GM08714 (cell line): ENCODE data around the gene AKAP13.

Experiments
- H3K4me3 ChIP-seq: fragments of 200-500 bp; sonication (Bioruptor generic); 2 replicates; pipeline ENCODE4 v1.5.1; 2014; ENCODE audit warnings: mild to moderate bottlenecking, low read length, inconsistent platforms
- ZNF274 ChIP-seq: IDR thresholded peaks from 2 replicates; pipeline ENCODE4 v1.6.1; 2012; ENCODE audit warnings: mild to moderate bottlenecking, low read depth, low read length

Gene AKAP13

GRCh38 chr15:85456798-85457197, 76.4 kb downstream of the AKAP13 start:
- no peak overlapping the region; the same call in 1 of the 2 replicates for H3K4me3 ChIP-seq
- no peak for TF ChIP-seq ZNF274

GRCh38 chr15:85457392-85457968, 77.1 kb downstream of the AKAP13 start:
- TF ChIP-seq ZNF274: no peak
- no peak overlapping the region; the same call in 1 of the 2 replicates for H3K4me3 ChIP-seq

DNA sequence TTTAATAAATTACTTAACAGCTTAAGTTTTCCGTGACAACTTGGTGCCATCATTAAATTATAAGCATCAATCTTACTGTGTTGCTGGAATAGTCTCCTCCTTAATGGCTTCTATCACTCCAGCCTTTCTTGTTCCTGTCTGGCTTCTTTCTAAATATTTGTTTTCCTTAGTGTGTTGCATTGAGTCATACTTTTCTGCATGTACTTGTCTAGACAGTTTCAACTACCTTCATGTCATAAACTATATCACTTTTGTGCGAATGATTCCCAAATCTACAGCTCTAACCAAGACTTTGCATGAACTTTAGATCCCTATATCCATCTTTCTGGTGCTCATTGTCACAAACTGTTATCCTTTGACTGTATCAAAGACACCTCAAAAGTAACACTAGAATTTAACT, 78.4 kb downstream of the AKAP13 start:
- H3K4me3 ChIP-seq: no peak overlapping the region
- no peak for TF ChIP-seq ZNF274

DNA sequence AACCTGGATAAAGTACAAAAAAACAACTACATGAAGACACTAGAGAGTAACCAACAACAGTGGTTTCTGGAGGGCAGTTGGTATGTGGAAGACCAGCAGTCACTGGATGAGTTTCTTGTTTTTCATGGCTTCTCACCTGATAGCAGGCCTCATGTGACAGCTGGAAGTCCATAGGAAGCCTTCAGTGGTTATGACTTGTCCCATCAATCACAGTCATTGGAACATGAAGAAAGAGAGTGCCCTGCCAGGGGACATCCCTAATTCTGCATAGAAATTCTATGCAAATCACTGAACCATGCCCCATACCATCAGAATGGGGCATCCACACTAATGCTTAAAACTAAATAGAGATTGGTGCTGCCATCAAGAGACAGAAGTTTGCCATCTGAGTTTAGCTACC, 81.6 kb downstream of the AKAP13 start:
- H3K4me3 ChIP-seq: no peak overlapping the region
- no peak for TF ChIP-seq ZNF274

- TF ChIP-seq ZNF274: no peak
- no peak overlapping the region for H3K4me3 ChIP-seq
These were observed 83.0 kb downstream of the AKAP13 start for GRCh38 chr15:85463276-85463892.

DNA sequence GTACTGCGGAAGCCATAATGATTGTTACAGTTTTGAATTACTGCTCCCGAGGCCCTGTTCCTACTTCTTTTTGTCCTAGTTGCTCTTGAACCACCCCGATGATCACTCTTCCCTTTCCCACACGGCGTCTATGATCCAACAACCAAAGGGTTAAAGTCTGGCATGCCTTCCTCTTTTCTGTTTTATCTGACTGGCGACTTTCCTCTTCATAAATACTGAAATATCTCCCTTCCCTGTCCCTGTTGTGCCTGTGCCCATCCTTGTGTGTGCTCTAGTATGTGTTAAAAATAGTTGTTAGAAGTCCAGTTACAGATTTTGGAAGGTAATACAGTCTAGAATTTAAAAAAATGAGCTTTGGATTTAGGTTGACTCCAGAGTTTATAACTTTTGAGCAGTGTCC, 83.6 kb downstream of the AKAP13 start:
- TF ChIP-seq ZNF274: no peak
- H3K4me3 ChIP-seq: no peak overlapping the region

DNA sequence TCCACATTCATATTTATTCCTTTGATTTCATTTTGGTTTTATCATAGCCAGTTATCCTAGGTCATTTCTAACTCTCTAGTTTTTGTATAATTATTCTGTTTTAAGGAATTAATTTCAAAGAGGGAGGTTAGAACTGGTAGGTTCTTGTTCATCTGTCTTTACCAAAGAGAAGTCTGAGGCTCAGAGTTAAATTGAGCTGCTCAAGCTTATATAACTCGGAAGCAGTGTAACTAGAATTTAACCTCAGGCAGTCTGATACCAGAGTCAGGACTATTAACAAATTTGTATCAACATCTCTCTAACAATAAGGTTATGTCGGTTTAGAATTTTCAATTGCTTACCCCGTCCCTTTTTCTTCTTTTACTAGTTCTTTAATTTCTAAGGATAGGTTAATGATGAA, 84.1 kb downstream of the AKAP13 start:
- no peak overlapping the region for H3K4me3 ChIP-seq
- no peak for TF ChIP-seq ZNF274

GRCh38 chr15:85470563-85471271, 90.3 kb downstream of the AKAP13 start:
- TF ChIP-seq ZNF274: no peak
- H3K4me3 ChIP-seq: no peak overlapping the region

GRCh38 chr15:85472349-85472748, 91.9 kb downstream of the AKAP13 start:
- no peak for TF ChIP-seq ZNF274
- no peak overlapping the region for H3K4me3 ChIP-seq

- no peak for TF ChIP-seq ZNF274
- no peak overlapping the region for H3K4me3 ChIP-seq
These were observed 93.1 kb downstream of the AKAP13 start for GRCh38 chr15:85473455-85473854.

- no peak for TF ChIP-seq ZNF274
- H3K4me3 ChIP-seq: peak overlapping the region; percentile 45; the same call in 1 of the 2 replicates
These were observed 94.4 kb downstream of the AKAP13 start for GRCh38 chr15:85474700-85475316.

DNA sequence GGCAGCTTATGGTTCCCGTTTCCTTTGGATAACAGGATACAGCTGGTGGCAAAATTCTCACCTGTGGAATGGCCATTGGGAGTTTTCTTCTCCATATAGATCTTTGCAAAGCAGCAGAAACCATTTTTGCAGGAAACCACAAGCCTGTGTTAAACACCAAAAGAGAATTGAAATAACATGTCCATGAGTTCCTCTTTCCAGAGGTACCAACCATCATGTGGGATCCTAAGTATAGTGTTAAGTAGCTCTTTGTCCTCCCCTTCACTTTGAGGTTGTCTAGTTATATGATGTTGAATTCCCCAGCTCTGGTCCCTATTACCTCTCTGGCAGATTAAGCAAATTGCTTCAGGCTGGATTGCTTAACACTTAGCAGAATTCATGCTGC, 94.9 kb downstream of the AKAP13 start:
- H3K4me3 ChIP-seq: peak overlapping the region; percentile 45; the same call in 1 of the 2 replicates

DNA sequence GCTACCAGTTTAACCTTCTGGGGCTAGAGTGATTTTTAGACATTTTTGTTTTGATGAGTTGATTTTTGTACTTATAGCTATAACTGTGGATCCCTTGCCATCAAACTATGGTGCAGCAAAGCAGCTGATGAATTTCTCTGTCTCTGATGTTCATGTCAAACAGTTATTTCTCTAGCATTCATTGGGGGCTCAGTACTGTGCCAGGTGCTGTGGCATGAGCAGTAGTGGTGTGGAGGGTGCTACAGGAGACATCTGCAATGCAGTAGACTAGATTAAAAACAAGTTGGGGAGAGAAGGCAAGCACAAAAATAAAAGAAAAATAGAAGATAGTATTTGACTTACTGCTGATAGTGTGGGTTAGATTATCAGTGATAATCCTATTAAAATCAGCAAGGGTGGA, 95.3 kb downstream of the AKAP13 start:
- TF ChIP-seq ZNF274: no peak
- H3K4me3 ChIP-seq: peak overlapping the region; percentile 45; the same call in 1 of the 2 replicates

More for the DNA sequence above, 94.9 kb downstream of the AKAP13 start:
- TF ChIP-seq ZNF274: no peak

GRCh38 chr15:85477061-85477460, 96.7 kb downstream of the AKAP13 start:
- no peak for TF ChIP-seq ZNF274
- H3K4me3 ChIP-seq: no peak overlapping the region

GRCh38 chr15:85477730-85478129, 97.3 kb downstream of the AKAP13 start:
- no peak for TF ChIP-seq ZNF274
- no peak overlapping the region for H3K4me3 ChIP-seq
